Measurements from ENCODE around the gene DGCR6L.
"Not testable (repeated sequence)": the region's sequence is repeated elsewhere in the genome, so short reads cannot be mapped to it uniquely, and the experiment has no call there.

DGCR6L gene

DNA sequence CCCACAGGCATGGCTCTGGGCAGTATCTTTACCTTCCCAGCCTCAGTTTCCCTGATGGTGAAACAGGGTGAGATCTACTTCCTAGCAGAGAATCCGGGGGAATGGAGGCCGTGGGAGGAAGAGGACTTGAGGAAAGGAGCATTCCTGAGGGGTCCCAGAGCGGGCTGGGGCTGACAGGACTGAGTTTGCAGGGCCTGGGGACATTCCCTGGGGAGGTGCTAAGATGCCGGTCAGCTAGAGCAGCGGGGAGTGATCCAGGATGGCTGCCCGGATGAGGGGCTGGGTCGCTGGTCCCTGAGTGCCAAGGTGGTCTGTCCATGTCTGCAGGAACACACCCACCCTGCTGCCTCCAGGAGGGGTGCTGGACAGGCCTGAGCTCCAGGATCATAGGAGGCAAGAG, 43.4 kb downstream of the DGCR6L start:
- H3K9me3 Mint-ChIP-seq: no peaks in the 10 kb centered on the region
- peak overlapping the region in 1 of 2 donors; percentile 22 for H3K27ac Mint-ChIP-seq
- H3K27me3 Mint-ChIP-seq: peaks cover 7 to 11% of the 10 kb centered on the region in 2 donors
- H3K36me3 Mint-ChIP-seq (ENCODE audit: insufficient read depth): peaks cover 3% of the 10 kb centered on the region
- DNase-seq: no peak
- H3K4me3 Mint-ChIP-seq: no peak overlapping the region
- no peak for ATAC-seq (replicated peaks)
- peaks cover 1 to 4% of the 10 kb centered on the region in 2 donors for H3K4me1 Mint-ChIP-seq (ENCODE audit: low read depth in 2 of 2)

DNA sequence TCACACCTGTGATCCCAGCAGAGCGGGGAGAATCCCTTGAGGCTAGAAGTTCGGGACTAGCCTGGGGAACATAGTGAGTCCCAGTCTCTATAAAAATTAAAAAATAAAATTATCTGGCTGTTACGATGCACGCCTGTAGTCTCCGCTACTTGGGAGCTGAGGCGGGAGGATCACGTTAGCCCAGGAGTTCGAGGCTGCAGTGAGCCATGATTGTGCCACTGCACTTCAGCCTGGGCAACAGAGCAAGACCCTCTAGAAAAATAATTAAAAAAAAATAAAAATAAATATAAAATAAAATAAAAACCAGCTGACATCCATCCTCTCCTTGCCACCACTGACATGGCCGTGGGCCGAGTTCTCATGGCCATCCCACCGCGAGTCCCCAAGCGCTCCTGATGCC, 44.0 kb downstream of the DGCR6L start:
- Mint-ChIP-seq H3K4me3 (no peak overlapping the region), H3K27me3 (peaks cover 7 to 11% of the 10 kb centered on the region in 2 donors)
- DNase-seq: no peak

GRCh38 chr22:20275325-20275724, 44.5 kb downstream of the DGCR6L start:
- H3K9me3 Mint-ChIP-seq; H3K27ac Mint-ChIP-seq; DNase-seq; H3K36me3 Mint-ChIP-seq (ENCODE audit: insufficient read depth); H3K4me1 Mint-ChIP-seq (ENCODE audit: low read depth in 2 of 2); ATAC-seq (replicated peaks); H3K4me3 Mint-ChIP-seq: not testable (repeated sequence)
- H3K27me3 Mint-ChIP-seq: peaks cover 7 to 11% of the 10 kb centered on the region in 2 donors

More for the DNA sequence above, 44.0 kb downstream of the DGCR6L start:
- Mint-ChIP-seq H3K36me3 (ENCODE audit: insufficient read depth) (peaks cover 3% of the 10 kb centered on the region), H3K27ac (no peak overlapping the region), H3K9me3 (no peaks in the 10 kb centered on the region), H3K4me1 (ENCODE audit: low read depth in 2 of 2) (peaks cover 1 to 4% of the 10 kb centered on the region in 2 donors)
- no peak for ATAC-seq (replicated peaks)

GRCh38 chr22:20274374-20274773, 45.5 kb downstream of the DGCR6L start:
- not testable (repeated sequence) for H3K36me3 Mint-ChIP-seq (ENCODE audit: insufficient read depth); H3K4me3 Mint-ChIP-seq; DNase-seq; H3K27ac Mint-ChIP-seq; H3K9me3 Mint-ChIP-seq; H3K4me1 Mint-ChIP-seq (ENCODE audit: low read depth in 2 of 2); H3K27me3 Mint-ChIP-seq; ATAC-seq (replicated peaks)

DNA sequence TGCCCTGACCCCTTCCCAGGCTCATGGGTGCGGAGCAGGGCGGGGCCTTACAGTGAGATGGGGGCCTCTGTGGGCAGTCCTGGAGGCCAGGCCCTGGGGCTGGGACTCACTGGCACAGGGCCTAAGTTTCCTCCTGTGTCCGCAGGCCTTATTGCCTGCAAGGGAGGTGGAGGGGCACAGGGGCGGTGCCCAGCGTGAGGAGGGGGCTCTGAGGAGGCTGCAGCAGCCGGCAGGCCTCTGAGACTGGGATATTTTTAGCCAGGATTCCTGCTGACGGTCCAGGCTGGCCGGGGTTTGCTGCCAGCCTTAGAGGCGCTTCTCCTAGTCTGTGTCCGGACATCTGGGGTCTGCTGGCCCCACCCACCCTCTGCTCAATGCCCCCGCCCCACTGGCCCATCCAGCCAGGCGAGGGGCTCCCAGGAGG, 46.1 kb downstream of the DGCR6L start:
- peaks cover 3% of the 10 kb centered on the region for H3K36me3 Mint-ChIP-seq (ENCODE audit: insufficient read depth)
- H3K4me3 Mint-ChIP-seq: no peak overlapping the region
- ATAC-seq (replicated peaks): no peak
- H3K4me1 Mint-ChIP-seq (ENCODE audit: low read depth in 2 of 2): peaks cover 1 to 2% of the 10 kb centered on the region in 2 donors
- no peak overlapping the region for H3K27ac Mint-ChIP-seq
- no peak for DNase-seq
- H3K9me3 Mint-ChIP-seq: no peaks in the 10 kb centered on the region
- no peaks in the 10 kb centered on the region for H3K27me3 Mint-ChIP-seq

GRCh38 chr22:20272700-20273099, 47.2 kb downstream of the DGCR6L start:
- Mint-ChIP-seq H3K4me3 (no peak overlapping the region), H3K36me3 (ENCODE audit: insufficient read depth) (peaks cover 3% of the 10 kb centered on the region), H3K9me3 (no peaks in the 10 kb centered on the region), H3K27me3 (no peaks in the 10 kb centered on the region), H3K4me1 (ENCODE audit: low read depth in 2 of 2) (peaks cover 4 to 5% of the 10 kb centered on the region in 2 donors), H3K27ac (no peak overlapping the region)
- no peak for ATAC-seq (replicated peaks)
- no peak for DNase-seq

GRCh38 chr22:20272174-20272573, 47.7 kb downstream of the DGCR6L start:
- H3K27ac Mint-ChIP-seq: no peak overlapping the region
- no peak for DNase-seq
- peaks cover 3% of the 10 kb centered on the region for H3K36me3 Mint-ChIP-seq (ENCODE audit: insufficient read depth)
- H3K27me3 Mint-ChIP-seq: no peaks in the 10 kb centered on the region
- no peak overlapping the region for H3K4me3 Mint-ChIP-seq
- no peaks in the 10 kb centered on the region for H3K9me3 Mint-ChIP-seq
- peaks cover 4 to 5% of the 10 kb centered on the region in 2 donors for H3K4me1 Mint-ChIP-seq (ENCODE audit: low read depth in 2 of 2)
- no peak for ATAC-seq (replicated peaks)

- no peak overlapping the region for H3K27ac Mint-ChIP-seq
- peaks cover 8 to 10% of the 10 kb centered on the region in 2 donors for H3K4me1 Mint-ChIP-seq (ENCODE audit: low read depth in 2 of 2)
- ATAC-seq (replicated peaks) (no peak), DNase-seq (no peak)
- H3K9me3 Mint-ChIP-seq: no peaks in the 10 kb centered on the region
- H3K4me3 Mint-ChIP-seq: no peak overlapping the region
- H3K36me3 Mint-ChIP-seq (ENCODE audit: insufficient read depth): peaks cover 3% of the 10 kb centered on the region
- H3K27me3 Mint-ChIP-seq: no peaks in the 10 kb centered on the region
Measured at GRCh38 chr22:20271114-20271994, 48.5 kb downstream of the DGCR6L start.

DNA sequence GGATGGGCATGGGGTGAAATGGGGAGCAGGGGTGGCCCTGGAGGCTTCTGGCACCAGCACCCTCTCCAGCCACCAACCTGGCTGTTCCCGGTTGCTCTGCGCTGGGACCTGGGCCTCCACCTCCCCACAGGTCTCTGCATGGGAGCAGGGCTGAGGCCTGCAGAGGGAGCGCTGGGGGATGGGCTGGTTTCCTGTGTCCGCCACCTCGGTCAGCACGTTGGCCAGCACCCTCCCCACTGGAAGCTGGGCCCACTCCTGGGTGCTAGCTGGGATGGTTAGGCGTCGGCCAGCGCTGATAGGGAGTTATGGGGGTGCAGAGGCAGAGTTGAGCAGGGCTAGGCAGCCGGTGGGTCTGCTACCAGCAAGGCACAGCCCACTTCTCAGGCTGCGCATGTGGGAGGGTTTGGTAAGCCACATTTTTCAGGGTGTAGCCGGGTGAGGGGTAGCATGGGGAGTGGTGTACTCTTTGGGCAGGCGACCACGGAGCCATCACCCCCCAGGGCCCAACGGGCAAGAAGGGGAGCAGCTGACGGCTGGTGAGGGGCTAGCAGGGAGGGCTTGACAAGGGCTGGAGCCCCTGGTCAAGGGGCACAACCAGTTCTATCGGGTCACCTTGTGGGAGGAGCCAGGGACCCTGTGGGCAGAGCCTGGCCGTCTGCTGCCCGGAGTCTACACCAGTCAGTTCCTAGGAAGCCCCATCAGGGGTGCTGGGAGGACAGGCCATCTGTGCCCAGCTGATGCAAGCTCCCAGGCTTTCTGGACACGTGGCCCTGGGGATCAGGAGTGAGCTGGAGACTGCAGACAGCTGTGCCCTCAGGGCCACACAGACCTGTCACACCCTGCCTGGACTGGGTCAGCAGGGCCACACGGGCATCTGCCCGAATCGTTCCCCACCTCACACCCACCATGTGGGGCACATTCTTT, 49.4 kb downstream of the DGCR6L start:
- H3K9me3 Mint-ChIP-seq; H3K36me3 Mint-ChIP-seq (ENCODE audit: insufficient read depth); H3K27me3 Mint-ChIP-seq; ATAC-seq (replicated peaks); H3K4me3 Mint-ChIP-seq; H3K27ac Mint-ChIP-seq; DNase-seq: not testable (repeated sequence)
- peaks cover 8 to 12% of the 10 kb centered on the region in 2 donors for H3K4me1 Mint-ChIP-seq (ENCODE audit: low read depth in 2 of 2)

- H3K27me3 Mint-ChIP-seq; DNase-seq; H3K9me3 Mint-ChIP-seq; H3K27ac Mint-ChIP-seq; H3K36me3 Mint-ChIP-seq (ENCODE audit: insufficient read depth); ATAC-seq (replicated peaks): not testable (repeated sequence)
- H3K4me1 Mint-ChIP-seq (ENCODE audit: low read depth in 2 of 2): peaks cover 8 to 12% of the 10 kb centered on the region in 2 donors
- H3K4me3 Mint-ChIP-seq: peak overlapping the region in 1 of 2 donors; percentile 31
Measured at GRCh38 chr22:20269673-20270072, 50.2 kb downstream of the DGCR6L start.

DNA sequence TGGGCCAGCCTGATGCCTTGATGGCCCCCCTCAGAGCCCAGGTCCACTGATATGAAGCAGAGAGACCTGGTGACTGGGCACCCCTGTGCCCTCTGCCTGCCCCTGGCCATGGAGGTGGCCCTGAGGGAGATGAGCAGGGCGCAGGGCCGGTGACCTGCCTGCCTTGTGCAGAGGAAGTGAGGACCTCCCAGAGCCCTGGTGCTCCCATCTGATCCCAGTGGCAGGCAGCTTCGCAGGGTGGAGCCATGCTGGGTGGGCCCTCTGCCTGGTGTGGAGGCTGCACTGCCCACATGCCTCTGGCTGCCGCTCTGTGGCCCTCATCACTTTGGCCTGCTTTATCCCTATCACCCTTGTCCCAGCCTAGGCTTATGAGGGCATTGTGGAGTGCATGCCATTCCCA, 50.7 kb downstream of the DGCR6L start:
- not testable (repeated sequence) for DNase-seq; H3K36me3 Mint-ChIP-seq (ENCODE audit: insufficient read depth); ATAC-seq (replicated peaks); H3K27me3 Mint-ChIP-seq; H3K9me3 Mint-ChIP-seq; H3K27ac Mint-ChIP-seq
- H3K4me1 Mint-ChIP-seq (ENCODE audit: low read depth in 2 of 2): peaks cover 8 to 12% of the 10 kb centered on the region in 2 donors
- H3K4me3 Mint-ChIP-seq: peak overlapping the region; percentile 80 to 83

DNA sequence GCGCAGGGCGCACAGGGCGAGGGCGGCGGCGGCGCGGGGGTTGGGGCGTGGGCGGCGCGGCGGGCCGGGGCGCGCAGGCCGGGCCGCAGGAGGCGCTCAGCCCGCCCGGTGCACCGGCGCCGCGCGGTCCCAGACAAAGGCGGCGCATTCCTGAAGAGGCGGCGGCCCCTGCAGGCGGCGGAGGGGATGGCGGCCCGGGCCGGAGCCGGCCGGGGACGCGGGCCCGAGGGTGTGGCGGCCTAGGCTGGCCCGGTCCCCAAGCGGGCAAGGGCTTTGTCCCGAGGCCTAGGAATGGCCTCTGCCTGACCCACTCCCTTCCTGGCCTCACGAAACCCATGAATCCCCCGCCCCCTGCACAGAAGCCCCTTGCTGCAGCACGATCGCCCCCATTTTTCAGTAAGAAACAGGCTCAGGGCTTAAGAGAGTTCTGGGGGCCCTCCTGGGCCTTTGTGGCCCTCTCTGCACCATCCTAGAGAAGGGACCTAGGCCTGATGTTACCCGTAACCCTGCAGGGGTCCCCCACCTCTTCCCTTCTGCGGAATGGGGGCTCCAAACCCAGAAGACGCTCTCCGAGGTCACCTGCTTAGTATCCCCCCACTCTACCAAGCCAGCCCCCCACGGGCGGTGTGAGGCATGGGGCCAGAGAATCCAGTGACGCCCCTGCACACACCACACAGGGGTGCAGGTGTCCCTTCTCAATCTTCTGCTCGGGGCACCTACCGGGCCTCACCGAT, 51.4 kb downstream of the DGCR6L start, which contains the start of gene RTN4R:
Gene RTN4R, minus strand, starts transcription at position 40 of the 734 bp plus-strand sequence. CDS start 226 bp downstream, outside the sequence.
- Mint-ChIP-seq H3K9me3 (no peaks in the 10 kb centered on the region), H3K4me3 (peak within 1 kb of the TSS; percentile 80 to 83), H3K36me3 (ENCODE audit: insufficient read depth) (no peaks in the 10 kb centered on the region), H3K4me1 (ENCODE audit: low read depth in 2 of 2) (peaks cover 8 to 12% of the 10 kb centered on the region in 2 donors), H3K27me3 (no peaks in the 10 kb centered on the region), H3K27ac (no peak within 1 kb of the TSS)
- ATAC-seq (replicated peaks) (peak; percentile 88), DNase-seq (peak; percentile 51 to 62 (median 58))

Data from effector memory CD8-positive, alpha-beta T cell (primary cell).